ENCODE measurements around the gene ITGA2B.

DNA sequence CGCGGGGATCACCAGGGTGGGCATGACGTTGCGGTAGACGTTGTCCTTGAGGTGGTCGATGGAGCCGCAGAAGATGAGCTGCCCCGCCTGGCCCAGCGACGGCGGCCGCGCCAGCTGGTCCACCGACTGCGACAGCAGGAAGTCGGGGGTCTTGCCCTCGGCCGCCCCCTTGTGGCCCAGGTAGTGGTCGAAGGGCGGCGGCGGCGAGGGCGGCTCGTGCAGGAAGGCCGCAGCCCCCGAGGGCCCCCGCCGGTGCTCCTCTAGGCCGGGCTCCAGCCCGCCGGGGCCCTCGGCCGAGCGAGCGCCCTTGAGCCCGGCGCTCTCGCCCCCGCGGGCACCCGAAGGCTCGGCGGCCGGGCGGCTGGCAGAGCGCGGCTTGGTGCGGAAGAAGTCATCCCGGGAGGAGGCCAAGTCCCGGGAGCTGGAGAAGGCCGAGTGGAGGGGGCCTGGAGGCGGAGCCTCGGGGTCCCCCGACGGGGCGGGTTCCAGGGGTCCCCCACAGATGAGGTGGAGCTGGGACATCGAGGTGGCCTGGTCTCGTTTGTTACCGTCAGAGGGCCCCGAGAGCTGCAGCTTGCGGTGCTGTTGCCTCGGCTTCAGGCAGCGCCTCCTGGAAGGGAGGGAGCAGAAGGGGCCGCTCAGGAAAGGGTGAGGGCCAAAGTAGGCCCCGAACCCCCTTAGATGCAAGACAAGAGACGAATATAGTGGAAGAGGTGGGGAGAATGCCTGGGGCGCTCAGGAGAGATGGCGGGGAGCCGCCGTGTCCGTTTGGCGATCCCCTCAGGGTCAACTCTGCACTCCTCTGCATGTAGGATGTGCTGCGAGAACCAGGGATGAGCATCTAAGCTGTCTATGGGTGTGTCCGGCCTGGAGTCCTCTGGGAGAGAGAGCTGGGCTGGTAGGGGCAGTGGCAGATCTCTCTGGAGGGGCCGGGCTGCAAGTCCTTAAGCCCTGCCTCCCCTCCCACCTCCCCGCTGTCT lies 34.6 kb downstream of the ITGA2B start:
- TF ChIP-seq, protein P1, sequence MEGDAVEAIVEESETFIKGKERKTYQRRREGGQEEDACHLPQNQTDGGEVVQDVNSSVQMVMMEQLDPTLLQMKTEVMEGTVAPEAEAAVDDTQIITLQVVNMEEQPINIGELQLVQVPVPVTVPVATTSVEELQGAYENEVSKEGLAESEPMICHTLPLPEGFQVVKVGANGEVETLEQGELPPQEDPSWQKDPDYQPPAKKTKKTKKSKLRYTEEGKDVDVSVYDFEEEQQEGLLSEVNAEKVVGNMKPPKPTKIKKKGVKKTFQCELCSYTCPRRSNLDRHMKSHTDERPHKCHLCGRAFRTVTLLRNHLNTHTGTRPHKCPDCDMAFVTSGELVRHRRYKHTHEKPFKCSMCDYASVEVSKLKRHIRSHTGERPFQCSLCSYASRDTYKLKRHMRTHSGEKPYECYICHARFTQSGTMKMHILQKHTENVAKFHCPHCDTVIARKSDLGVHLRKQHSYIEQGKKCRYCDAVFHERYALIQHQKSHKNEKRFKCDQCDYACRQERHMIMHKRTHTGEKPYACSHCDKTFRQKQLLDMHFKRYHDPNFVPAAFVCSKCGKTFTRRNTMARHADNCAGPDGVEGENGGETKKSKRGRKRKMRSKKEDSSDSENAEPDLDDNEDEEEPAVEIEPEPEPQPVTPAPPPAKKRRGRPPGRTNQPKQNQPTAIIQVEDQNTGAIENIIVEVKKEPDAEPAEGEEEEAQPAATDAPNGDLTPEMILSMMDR (IDR thresholded peaks at IDR 0.05), result no peak
- TF ChIP-seq POLR2AphosphoS5 (IDR thresholded peaks at IDR 0.05), result no peak
